C4-2B (cell line): ENCODE results near the gene WWOX.

ENCODE experiments used
- ZFX ChIP-seq: fragments of 450-650 bp; IDR thresholded peaks from 2 replicates; pipeline ENCODE4 v1.6.1; 2017
- TF ChIP-seq, protein P1 (sequence below): fragments of 450-650 bp; conservative IDR thresholded peaks from 2 replicates; pipeline ENCODE4 v1.5.1; 2017; ENCODE audit warnings: mild to moderate bottlenecking

GRCh38 chr16:78591682-78592103, 492.2 kb downstream of the WWOX start:
- TF ChIP-seq, protein P1, sequence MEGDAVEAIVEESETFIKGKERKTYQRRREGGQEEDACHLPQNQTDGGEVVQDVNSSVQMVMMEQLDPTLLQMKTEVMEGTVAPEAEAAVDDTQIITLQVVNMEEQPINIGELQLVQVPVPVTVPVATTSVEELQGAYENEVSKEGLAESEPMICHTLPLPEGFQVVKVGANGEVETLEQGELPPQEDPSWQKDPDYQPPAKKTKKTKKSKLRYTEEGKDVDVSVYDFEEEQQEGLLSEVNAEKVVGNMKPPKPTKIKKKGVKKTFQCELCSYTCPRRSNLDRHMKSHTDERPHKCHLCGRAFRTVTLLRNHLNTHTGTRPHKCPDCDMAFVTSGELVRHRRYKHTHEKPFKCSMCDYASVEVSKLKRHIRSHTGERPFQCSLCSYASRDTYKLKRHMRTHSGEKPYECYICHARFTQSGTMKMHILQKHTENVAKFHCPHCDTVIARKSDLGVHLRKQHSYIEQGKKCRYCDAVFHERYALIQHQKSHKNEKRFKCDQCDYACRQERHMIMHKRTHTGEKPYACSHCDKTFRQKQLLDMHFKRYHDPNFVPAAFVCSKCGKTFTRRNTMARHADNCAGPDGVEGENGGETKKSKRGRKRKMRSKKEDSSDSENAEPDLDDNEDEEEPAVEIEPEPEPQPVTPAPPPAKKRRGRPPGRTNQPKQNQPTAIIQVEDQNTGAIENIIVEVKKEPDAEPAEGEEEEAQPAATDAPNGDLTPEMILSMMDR, result no peak
- no peak for TF ChIP-seq ZFX
